Suprapubic skin (tissue), 4 donors: ENCODE measurements around the gene SPOP.

ENCODE experiments used
- CTCF ChIP-seq, 2 donors: fragments of 200-600 bp in 1 of 2; fragments of 450-650 bp in 1 of 2; sonication (generic) in 1 of 2; IDR thresholded peaks; one replicate each; pipeline ENCODE4 v1.5.1; 2016 to 2019; ENCODE audit warnings: antibody characterized with exemption in 2 of 2, mild to moderate bottlenecking in 1 of 2, moderate library complexity in 1 of 2
- EP300 ChIP-seq: sonication (generic); formaldehyde crosslinking; IDR thresholded peaks from one replicate; pipeline ENCODE4 v1.6.1; 2017; ENCODE audit warnings: antibody characterized with exemption
- POLR2A ChIP-seq, 2 donors: fragments of 450-650 bp; IDR thresholded peaks; one replicate each; pipeline ENCODE4 v1.6.1; 2017; ENCODE audit warnings: antibody characterized with exemption in 2 of 2, mild to moderate bottlenecking in 2 of 2, moderate library complexity in 2 of 2
- POLR2AphosphoS5 ChIP-seq, 3 donors: sonication (generic); formaldehyde crosslinking; IDR thresholded peaks; one replicate each; pipeline ENCODE4 v1.6.1; 2017; ENCODE audit warnings: antibody characterized with exemption in 3 of 3

GRCh38 chr17:49638818-49639217 is 39.1 kb downstream of the SPOP start:
- TF ChIP-seq CTCF (IDR thresholded peaks at IDR 0.05), result no peak
- no peak for TF ChIP-seq POLR2AphosphoS5 (IDR thresholded peaks at IDR 0.05)
- no peak for TF ChIP-seq EP300
- no peak for TF ChIP-seq POLR2A (IDR thresholded peaks at IDR 0.05)
